ENCODE results near the gene WDR90. TPM values are rescaled to one million over a fixed set of nuclear protein-coding genes. Genes with fewer than 3 reads are reported as not detected.

The WDR90 gene
- total RNA-seq, 2 donors from 2014 or later, result 49.7 to 130 TPM

- H3K4me3 Mint-ChIP-seq, result peak overlapping the region; percentile 49
- no peaks in the 10 kb centered on the region for H3K36me3 Mint-ChIP-seq
- DNase-seq (ENCODE audit: low spot score) (no peak), ATAC-seq (peak; percentile 56 to 78)
- no peak overlapping the region for H3K27ac Mint-ChIP-seq
- peaks cover 0 to 8% of the 10 kb centered on the region in 2 donors for H3K27me3 Mint-ChIP-seq
- no peaks in the 10 kb centered on the region for H3K9me3 Mint-ChIP-seq
- H3K4me1 Mint-ChIP-seq (ENCODE audit: low read depth in 2 of 2), result peaks cover 3 to 7% of the 10 kb centered on the region in 2 donors
These were observed 46.4 kb downstream of the WDR90 start for GRCh38 chr16:695355-696089.

GRCh38 chr16:698911-699671 lies 49.9 kb downstream of the WDR90 start:
- Mint-ChIP-seq H3K9me3 (no peaks in the 10 kb centered on the region), H3K36me3 (no peaks in the 10 kb centered on the region), H3K4me1 (ENCODE audit: low read depth in 2 of 2) (peaks cover 0 to 3% of the 10 kb centered on the region in 2 donors), H3K4me3 (no peak overlapping the region), H3K27ac (no peak overlapping the region), H3K27me3 (peaks cover 9 to 10% of the 10 kb centered on the region in 2 donors)
- ATAC-seq (no peak), DNase-seq (ENCODE audit: low spot score) (no peak)

- Mint-ChIP-seq H3K4me3 (no peak overlapping the region), H3K4me1 (ENCODE audit: low read depth in 2 of 2) (no peaks in the 10 kb centered on the region), H3K27me3 (peaks cover 9% of the 10 kb centered on the region in 2 donors), H3K9me3 (no peaks in the 10 kb centered on the region), H3K27ac (no peak overlapping the region), H3K36me3 (no peaks in the 10 kb centered on the region)
- DNase-seq (ENCODE audit: low spot score), result no peak
- peak; percentile 51 to 52 for ATAC-seq
These were observed 51.8 kb downstream of the WDR90 start for GRCh38 chr16:700684-701584.

GRCh38 chr16:702341-702740 lies 53.2 kb downstream of the WDR90 start:
- Mint-ChIP-seq H3K9me3 (no peaks in the 10 kb centered on the region), H3K27me3 (peaks cover 9% of the 10 kb centered on the region in 2 donors), H3K36me3 (no peaks in the 10 kb centered on the region), H3K4me1 (ENCODE audit: low read depth in 2 of 2) (no peaks in the 10 kb centered on the region), H3K4me3 (no peak overlapping the region), H3K27ac (no peak overlapping the region)
- ATAC-seq (no peak), DNase-seq (ENCODE audit: low spot score) (no peak)

GRCh38 chr16:703406-703805 lies 54.2 kb downstream of the WDR90 start:
- Mint-ChIP-seq H3K9me3 (no peaks in the 10 kb centered on the region), H3K36me3 (no peaks in the 10 kb centered on the region), H3K27ac (no peak overlapping the region), H3K4me3 (no peak overlapping the region), H3K27me3 (peaks cover 9 to 16% of the 10 kb centered on the region in 2 donors), H3K4me1 (ENCODE audit: low read depth in 2 of 2) (no peaks in the 10 kb centered on the region)
- DNase-seq (ENCODE audit: low spot score), result no peak
- no peak for ATAC-seq

GRCh38 chr16:704047-704446 lies 54.9 kb downstream of the WDR90 start:
- Mint-ChIP-seq H3K27ac (no peak overlapping the region), H3K36me3 (no peaks in the 10 kb centered on the region), H3K4me1 (ENCODE audit: low read depth in 2 of 2) (no peaks in the 10 kb centered on the region), H3K9me3 (no peaks in the 10 kb centered on the region), H3K4me3 (no peak overlapping the region), H3K27me3 (peaks cover 9 to 17% of the 10 kb centered on the region in 2 donors)
- ATAC-seq (no peak), DNase-seq (ENCODE audit: low spot score) (no peak)

GRCh38 chr16:704552-705380 lies 55.6 kb downstream of the WDR90 start:
- Mint-ChIP-seq H3K4me1 (ENCODE audit: low read depth in 2 of 2) (no peaks in the 10 kb centered on the region), H3K4me3 (no peak overlapping the region), H3K36me3 (no peaks in the 10 kb centered on the region), H3K27ac (no peak overlapping the region), H3K9me3 (no peaks in the 10 kb centered on the region), H3K27me3 (peaks cover 9 to 17% of the 10 kb centered on the region in 2 donors)
- ATAC-seq (no peak), DNase-seq (ENCODE audit: low spot score) (no peak)

- ATAC-seq (no peak), DNase-seq (ENCODE audit: low spot score) (no peak)
- no peaks in the 10 kb centered on the region for H3K36me3 Mint-ChIP-seq
- no peak within 1 kb of the TSS for H3K27ac Mint-ChIP-seq
- H3K9me3 Mint-ChIP-seq, result no peaks in the 10 kb centered on the region
- H3K27me3 Mint-ChIP-seq, result peaks cover 9 to 17% of the 10 kb centered on the region in 2 donors
- H3K4me3 Mint-ChIP-seq, result no peak within 1 kb of the TSS
- no peaks in the 10 kb centered on the region for H3K4me1 Mint-ChIP-seq (ENCODE audit: low read depth in 2 of 2)
These were observed 56.4 kb downstream of the WDR90 start, which contains the start of gene FBXL16 for GRCh38 chr16:705431-706188. Gene FBXL16, minus strand, starts transcription at chr16:705801. Its CDS starts 8,396 bp downstream, at chr16:697405.

- Mint-ChIP-seq H3K27ac (no peak overlapping the region), H3K36me3 (no peaks in the 10 kb centered on the region), H3K4me1 (ENCODE audit: low read depth in 2 of 2) (no peaks in the 10 kb centered on the region), H3K4me3 (no peak overlapping the region), H3K27me3 (peaks cover 9 to 17% of the 10 kb centered on the region in 2 donors), H3K9me3 (no peaks in the 10 kb centered on the region)
- DNase-seq (ENCODE audit: low spot score) (no peak), ATAC-seq (no peak)
These were observed 57.3 kb downstream of the WDR90 start for GRCh38 chr16:706189-707061.

- H3K27me3 Mint-ChIP-seq, result peaks cover 7 to 16% of the 10 kb centered on the region in 2 donors
- DNase-seq (ENCODE audit: low spot score) (no peak), ATAC-seq (no peak)
- H3K27ac Mint-ChIP-seq, result no peak overlapping the region
- H3K4me1 Mint-ChIP-seq (ENCODE audit: low read depth in 2 of 2), result no peaks in the 10 kb centered on the region
- H3K9me3 Mint-ChIP-seq, result no peaks in the 10 kb centered on the region
- H3K4me3 Mint-ChIP-seq, result no peak overlapping the region
- H3K36me3 Mint-ChIP-seq, result no peaks in the 10 kb centered on the region
These were observed 57.9 kb downstream of the WDR90 start for GRCh38 chr16:707062-707538.

- H3K36me3 Mint-ChIP-seq, result no peaks in the 10 kb centered on the region
- DNase-seq (ENCODE audit: low spot score) (no peak), ATAC-seq (no peak)
- H3K27ac Mint-ChIP-seq, result no peak overlapping the region
- peaks cover 0 to 13% of the 10 kb centered on the region in 2 donors for H3K27me3 Mint-ChIP-seq
- H3K9me3 Mint-ChIP-seq, result no peaks in the 10 kb centered on the region
- peaks cover 0 to 3% of the 10 kb centered on the region in 2 donors for H3K4me1 Mint-ChIP-seq (ENCODE audit: low read depth in 2 of 2)
- no peak overlapping the region for H3K4me3 Mint-ChIP-seq
These were observed 58.9 kb downstream of the WDR90 start for GRCh38 chr16:708019-708418.
